CD4-positive, CD25-positive, alpha-beta regulatory T cell (primary cell): ENCODE measurements around the gene RNF31. TPM values are rescaled to one million over a fixed set of nuclear protein-coding genes. Genes with fewer than 3 reads are reported as not detected.

Experiments
- ATAC-seq, 2 donors: fragments of 150-1000 bp; cut with Tn5 transposase; one replicate each; pipeline ENCODE4 v1.10.0; 2021; ENCODE audit warnings: low read depth in 2 of 2, moderate number of reproducible peaks in 2 of 2, moderate library complexity in 1 of 2
- DNase-seq, 3 donors: peaks; one replicate each; pipeline versions ENCODE4 v3.0.0 to v3.0.0-alpha.2; 2012 to 2022; ENCODE audit warnings: mixed read lengths in 1 of 3
- H3K27ac ChIP-seq: one replicate; pipeline ENCODE4 v1.7.0; 2013; ENCODE audit warnings: mild to moderate bottlenecking, low read length; ENCODE audit not compliant: insufficient read depth, poor library complexity, severe bottlenecking
- H3K27me3 ChIP-seq: one replicate; pipeline ENCODE4 v1.7.0; 2013; ENCODE audit warnings: low read length; ENCODE audit not compliant: control insufficient read depth, insufficient read depth
- H3K36me3 ChIP-seq: one replicate; pipeline ENCODE4 v1.7.0; 2013; ENCODE audit warnings: mild to moderate bottlenecking, low read length, moderate library complexity; ENCODE audit not compliant: control insufficient read depth, insufficient read depth
- H3K4me1 ChIP-seq: 2 replicates; pipeline ENCODE4 v1.7.0; 2013; ENCODE audit warnings: mild to moderate bottlenecking, low read length; ENCODE audit not compliant: insufficient read depth, control insufficient read depth, poor library complexity, severe bottlenecking
- H3K4me3 ChIP-seq: one replicate; pipeline ENCODE4 v1.7.0; 2013; ENCODE audit warnings: low read depth, mild to moderate bottlenecking, low read length, moderate library complexity
- H3K9me3 ChIP-seq, 2 experiments: 1 replicate in 1 of 2; 2 replicates in 1 of 2; pipeline ENCODE4 v1.7.0; 2013; ENCODE audit warnings: low read length in 2 of 2, mild to moderate bottlenecking in 1 of 2, moderate library complexity in 1 of 2; ENCODE audit not compliant: control insufficient read depth in 2 of 2
- H3K27ac Mint-ChIP-seq, 3 donors: one replicate each; pipeline ENCODE4 v1.8.0; 2020 to 2022; ENCODE audit warnings: mild to moderate bottlenecking in 3 of 3, mixed read lengths in 3 of 3, moderate library complexity in 2 of 3
- H3K27me3 Mint-ChIP-seq: one replicate; pipeline ENCODE4 v1.8.0; 2022; ENCODE audit warnings: mild to moderate bottlenecking, mixed read lengths
- H3K36me3 Mint-ChIP-seq: one replicate; pipeline ENCODE4 v1.8.0; 2020; ENCODE audit warnings: mixed read lengths
- H3K4me1 Mint-ChIP-seq, 4 donors: one replicate each; pipeline ENCODE4 v1.8.0; 2020 to 2022; ENCODE audit warnings: mixed read lengths in 4 of 4, mild to moderate bottlenecking in 1 of 4
- H3K4me3 Mint-ChIP-seq, 4 donors: one replicate each; pipeline ENCODE4 v1.8.0; 2020 to 2022; ENCODE audit warnings: mild to moderate bottlenecking in 4 of 4, mixed read lengths in 4 of 4, moderate library complexity in 3 of 4
- H3K9me3 Mint-ChIP-seq, 7 donors: one replicate each; pipeline ENCODE4 v1.8.0; 2020 to 2022; ENCODE audit warnings: mixed read lengths in 7 of 7, mild to moderate bottlenecking in 3 of 7, moderate library complexity in 2 of 7
- polyA plus RNA-seq, 4 donors: library from polyadenylated mRNA; unstranded; fragments of 300-500 nt; fragmentation: Illumina TruSeq; gene quantifications; one replicate each; pipeline ENCODE4 v1.2.3, GENCODE V29; 2021
- total RNA-seq: library from RNA; stranded (reverse); gene quantifications from one replicate; pipeline ENCODE4 v1.2.3, GENCODE V29; 2022

Gene RNF31
- total and polyA plus RNA-seq, 5 donors from 2014 or later = 35.9 to 82.4 (median 45.5) TPM

GRCh38 chr14:24141097-24141880 is 6.0 kb upstream of the RNF31 start, which contains the start of gene EMC9:
EMC9 (minus strand) TSS chr14:24141591; CDS start chr14:24141304, 287 bp downstream.
- H3K27me3 ChIP-seq = no peaks in the 10 kb centered on the region
- H3K9me3 ChIP-seq = no peaks in the 10 kb centered on the region
- peaks cover 28% of the 10 kb centered on the region for H3K36me3 ChIP-seq
- H3K4me1 Mint-ChIP-seq = peaks cover 6 to 86% (median 46%) of the 10 kb centered on the region in 4 donors
- peak within 1 kb of the TSS; percentile 80 for H3K27ac ChIP-seq
- no peaks in the 10 kb centered on the region for H3K9me3 Mint-ChIP-seq
- ATAC-seq (peak; percentile 92 to 94), DNase-seq (peak; percentile 99 to 100 (median 99))
- H3K4me3 ChIP-seq = peak within 1 kb of the TSS; percentile 88
- H3K4me1 ChIP-seq = peaks cover 65% of the 10 kb centered on the region
- H3K27me3 Mint-ChIP-seq = no peaks in the 10 kb centered on the region
- peaks cover 25% of the 10 kb centered on the region for H3K36me3 Mint-ChIP-seq
- H3K27ac Mint-ChIP-seq = peak within 1 kb of the TSS; percentile 91 to 98 (median 93)
- peak within 1 kb of the TSS; percentile 87 to 97 (median 94) for H3K4me3 Mint-ChIP-seq

- no peak overlapping the region for H3K27ac ChIP-seq
- Mint-ChIP-seq H3K4me1 (peaks cover 6 to 76% (median 44%) of the 10 kb centered on the region in 4 donors), H3K36me3 (peaks cover 16% of the 10 kb centered on the region), H3K27me3 (no peaks in the 10 kb centered on the region), H3K4me3 (peak overlapping the region; percentile 43 to 74 (median 58)), H3K27ac (peak overlapping the region in 1 of 3 donors; percentile 14), H3K9me3 (no peaks in the 10 kb centered on the region)
- H3K4me1 ChIP-seq = peaks cover 56% of the 10 kb centered on the region
- DNase-seq (no peak), ATAC-seq (no peak)
- no peaks in the 10 kb centered on the region for H3K27me3 ChIP-seq
- no peaks in the 10 kb centered on the region for H3K9me3 ChIP-seq
- no peak overlapping the region for H3K4me3 ChIP-seq
- H3K36me3 ChIP-seq = peaks cover 18% of the 10 kb centered on the region
Measured at GRCh38 chr14:24143511-24143910, 3.8 kb upstream of the RNF31 start.

GRCh38 chr14:24144451-24144850 is 2.8 kb upstream of the RNF31 start:
- DNase-seq (no peak), ATAC-seq (no peak)
- H3K27ac Mint-ChIP-seq = peak overlapping the region in 2 of 3 donors; percentile 50 to 79
- H3K4me3 ChIP-seq = peak overlapping the region; percentile 13
- H3K9me3 ChIP-seq = no peaks in the 10 kb centered on the region
- peaks cover 17% of the 10 kb centered on the region for H3K36me3 ChIP-seq
- H3K4me3 Mint-ChIP-seq = peak overlapping the region; percentile 57 to 77 (median 66)
- H3K4me1 Mint-ChIP-seq = peaks cover 6 to 76% (median 42%) of the 10 kb centered on the region in 4 donors
- no peaks in the 10 kb centered on the region for H3K27me3 ChIP-seq
- peaks cover 59% of the 10 kb centered on the region for H3K4me1 ChIP-seq
- H3K27ac ChIP-seq = no peak overlapping the region
- no peaks in the 10 kb centered on the region for H3K9me3 Mint-ChIP-seq
- H3K36me3 Mint-ChIP-seq = peaks cover 8% of the 10 kb centered on the region
- H3K27me3 Mint-ChIP-seq = no peaks in the 10 kb centered on the region

- H3K9me3 Mint-ChIP-seq = no peaks in the 10 kb centered on the region
- H3K4me3 Mint-ChIP-seq = peak overlapping the region; percentile 98 to 100 (median 100)
- H3K27me3 ChIP-seq = no peaks in the 10 kb centered on the region
- H3K36me3 ChIP-seq = peaks cover 24% of the 10 kb centered on the region
- peaks cover 8% of the 10 kb centered on the region for H3K36me3 Mint-ChIP-seq
- no peaks in the 10 kb centered on the region for H3K27me3 Mint-ChIP-seq
- peak overlapping the region; percentile 96 for H3K4me3 ChIP-seq
- H3K4me1 Mint-ChIP-seq = peaks cover 0 to 76% (median 40%) of the 10 kb centered on the region in 4 donors
- peak overlapping the region; percentile 55 to 98 (median 90) for H3K27ac Mint-ChIP-seq
- H3K4me1 ChIP-seq = peaks cover 59% of the 10 kb centered on the region
- DNase-seq (no peak), ATAC-seq (no peak)
- no peaks in the 10 kb centered on the region for H3K9me3 ChIP-seq
- H3K27ac ChIP-seq = peak overlapping the region; percentile 92
Measured at GRCh38 chr14:24145219-24145618, 2.1 kb upstream of the RNF31 start.

GRCh38 chr14:24145690-24146452 is 1.4 kb upstream of the RNF31 start:
- ATAC-seq (no peak), DNase-seq (peak in 1 of 3 donors; percentile 43)
- Histone ChIP-seq H3K36me3 (peaks cover 31% of the 10 kb centered on the region), H3K4me1 (peaks cover 55% of the 10 kb centered on the region), H3K9me3 (no peaks in the 10 kb centered on the region), H3K27ac (peak overlapping the region; percentile 92), H3K4me3 (peak overlapping the region; percentile 96), H3K27me3 (no peaks in the 10 kb centered on the region)
- Mint-ChIP-seq H3K36me3 (peaks cover 12% of the 10 kb centered on the region), H3K27ac (peak overlapping the region; percentile 92 to 98 (median 97)), H3K4me1 (peaks cover 0 to 77% (median 45%) of the 10 kb centered on the region in 4 donors), H3K4me3 (peak overlapping the region; percentile 98 to 100 (median 100)), H3K9me3 (no peaks in the 10 kb centered on the region), H3K27me3 (no peaks in the 10 kb centered on the region)

GRCh38 chr14:24146453-24146977 is 783 bp upstream of the RNF31 start, which contains the start of gene PSME2:
PSME2 (minus strand) TSS chr14:24146610; CDS start chr14:24146581, 29 bp downstream.
- peak within 1 kb of the TSS; percentile 98 to 100 (median 100) for H3K4me3 Mint-ChIP-seq
- peak within 1 kb of the TSS; percentile 92 for H3K27ac ChIP-seq
- H3K9me3 ChIP-seq = no peaks in the 10 kb centered on the region
- ATAC-seq (peak; percentile 43 to 48), DNase-seq (peak; percentile 83 to 91 (median 88))
- no peaks in the 10 kb centered on the region for H3K27me3 ChIP-seq
- peak within 1 kb of the TSS; percentile 96 for H3K4me3 ChIP-seq
- no peaks in the 10 kb centered on the region for H3K9me3 Mint-ChIP-seq
- H3K4me1 Mint-ChIP-seq = peaks cover 0 to 78% (median 45%) of the 10 kb centered on the region in 4 donors
- H3K36me3 ChIP-seq = peaks cover 37% of the 10 kb centered on the region
- no peaks in the 10 kb centered on the region for H3K27me3 Mint-ChIP-seq
- peak within 1 kb of the TSS; percentile 92 to 98 (median 97) for H3K27ac Mint-ChIP-seq
- H3K4me1 ChIP-seq = peaks cover 54% of the 10 kb centered on the region
- peaks cover 12% of the 10 kb centered on the region for H3K36me3 Mint-ChIP-seq

- H3K27me3 Mint-ChIP-seq = no peaks in the 10 kb centered on the region
- Histone ChIP-seq H3K27me3 (no peaks in the 10 kb centered on the region), H3K9me3 (no peaks in the 10 kb centered on the region), H3K36me3 (peaks cover 49% of the 10 kb centered on the region), H3K4me3 (peak overlapping the region; percentile 77), H3K27ac (peak overlapping the region; percentile 92), H3K4me1 (peaks cover 46% of the 10 kb centered on the region)
- H3K4me1 Mint-ChIP-seq = peaks cover 0 to 68% (median 41%) of the 10 kb centered on the region in 4 donors
- no peaks in the 10 kb centered on the region for H3K9me3 Mint-ChIP-seq
- peaks cover 15% of the 10 kb centered on the region for H3K36me3 Mint-ChIP-seq
- DNase-seq (no peak), ATAC-seq (no peak)
- H3K4me3 Mint-ChIP-seq = peak overlapping the region; percentile 92 to 98 (median 95)
- peak overlapping the region; percentile 70 to 93 (median 88) for H3K27ac Mint-ChIP-seq
Measured at GRCh38 chr14:24147761-24148428, 597 bp downstream of the RNF31 start.
